Measurements from ENCODE around the gene CAMKK1. TPM values are rescaled to one million over a fixed set of nuclear protein-coding genes. Genes with fewer than 3 reads are reported as not detected.

CAMKK1 gene
- total RNA-seq, 4 donors from 2014 or later, result 0.44 to 5.1 (median 2.1) TPM

DNA sequence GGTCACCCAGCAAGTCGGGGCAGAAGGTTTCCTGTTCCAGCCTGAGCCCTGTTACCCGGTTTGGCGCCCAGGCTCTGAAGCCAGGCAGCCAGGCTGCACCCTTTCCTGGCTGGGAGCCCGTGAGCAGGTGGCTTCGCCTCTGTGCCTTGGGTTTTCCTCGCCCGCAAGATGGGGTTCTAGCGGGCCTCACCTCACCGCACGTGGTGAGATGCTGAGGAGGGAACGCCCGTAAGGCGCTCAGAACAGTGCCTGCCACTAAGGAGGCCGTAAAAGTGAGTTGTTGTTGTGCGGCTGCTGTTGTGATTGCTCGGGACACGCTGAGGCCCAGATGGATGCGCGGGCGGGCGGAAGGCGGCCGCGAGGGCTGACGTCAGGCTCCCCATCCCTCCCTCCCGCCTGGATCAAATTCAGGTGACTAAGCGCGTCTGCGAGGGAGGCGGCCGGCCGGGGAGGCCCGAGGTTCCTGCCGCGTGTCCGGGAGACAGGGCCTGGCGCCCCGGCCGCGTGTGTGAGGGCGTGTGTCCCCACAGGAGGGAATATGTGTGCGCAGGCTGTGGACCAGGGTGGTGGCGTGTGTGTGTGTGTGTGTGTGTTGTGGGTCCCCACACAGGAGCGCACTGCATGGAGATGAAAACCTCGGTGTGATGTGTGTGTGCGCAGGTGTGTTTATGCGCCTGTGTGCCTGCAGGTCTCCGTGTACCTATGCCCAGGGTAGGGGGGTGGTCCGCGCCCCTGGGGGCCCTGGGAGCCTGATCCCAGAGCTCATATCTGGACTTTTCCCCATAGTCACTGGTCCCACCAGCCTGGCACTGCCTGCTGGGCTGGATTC is 4.3 kb downstream of the CAMKK1 start:
- intact Hi-C loops (cut with DNase I; ENCODE audit: low total_unique reads), result no loop called here
- no peaks in the 10 kb centered on the region for H3K36me3 ChIP-seq
- no peaks in the 10 kb centered on the region for H3K27me3 ChIP-seq
- in situ Hi-C loops (cut with MboI; ENCODE audit: low sequenced_read_pairs in 4 of 4), result no loop called here
- H3K4me1 ChIP-seq, result peaks cover 17 to 23% of the 10 kb centered on the region in 2 donors
- peak; percentile 53 to 67 for TF ChIP-seq POLR2A (IDR thresholded peaks at IDR 0.05)
- TF ChIP-seq, protein P1, sequence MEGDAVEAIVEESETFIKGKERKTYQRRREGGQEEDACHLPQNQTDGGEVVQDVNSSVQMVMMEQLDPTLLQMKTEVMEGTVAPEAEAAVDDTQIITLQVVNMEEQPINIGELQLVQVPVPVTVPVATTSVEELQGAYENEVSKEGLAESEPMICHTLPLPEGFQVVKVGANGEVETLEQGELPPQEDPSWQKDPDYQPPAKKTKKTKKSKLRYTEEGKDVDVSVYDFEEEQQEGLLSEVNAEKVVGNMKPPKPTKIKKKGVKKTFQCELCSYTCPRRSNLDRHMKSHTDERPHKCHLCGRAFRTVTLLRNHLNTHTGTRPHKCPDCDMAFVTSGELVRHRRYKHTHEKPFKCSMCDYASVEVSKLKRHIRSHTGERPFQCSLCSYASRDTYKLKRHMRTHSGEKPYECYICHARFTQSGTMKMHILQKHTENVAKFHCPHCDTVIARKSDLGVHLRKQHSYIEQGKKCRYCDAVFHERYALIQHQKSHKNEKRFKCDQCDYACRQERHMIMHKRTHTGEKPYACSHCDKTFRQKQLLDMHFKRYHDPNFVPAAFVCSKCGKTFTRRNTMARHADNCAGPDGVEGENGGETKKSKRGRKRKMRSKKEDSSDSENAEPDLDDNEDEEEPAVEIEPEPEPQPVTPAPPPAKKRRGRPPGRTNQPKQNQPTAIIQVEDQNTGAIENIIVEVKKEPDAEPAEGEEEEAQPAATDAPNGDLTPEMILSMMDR (IDR thresholded peaks at IDR 0.05 in 4 of 5, conservative IDR thresholded peaks at IDR 0.05 in 1 of 5), result no peak
- H3K4me3 ChIP-seq, result peak overlapping the region in 3 of 4 donors; percentile 14 to 39 (median 28)
- ATAC-seq, result peak; percentile 41 to 49
- H3K9me3 ChIP-seq, result no peaks in the 10 kb centered on the region
- DNase-seq, result peak; percentile 76 to 80
- peak overlapping the region; percentile 81 to 85 (median 82) for H3K27ac ChIP-seq

DNA sequence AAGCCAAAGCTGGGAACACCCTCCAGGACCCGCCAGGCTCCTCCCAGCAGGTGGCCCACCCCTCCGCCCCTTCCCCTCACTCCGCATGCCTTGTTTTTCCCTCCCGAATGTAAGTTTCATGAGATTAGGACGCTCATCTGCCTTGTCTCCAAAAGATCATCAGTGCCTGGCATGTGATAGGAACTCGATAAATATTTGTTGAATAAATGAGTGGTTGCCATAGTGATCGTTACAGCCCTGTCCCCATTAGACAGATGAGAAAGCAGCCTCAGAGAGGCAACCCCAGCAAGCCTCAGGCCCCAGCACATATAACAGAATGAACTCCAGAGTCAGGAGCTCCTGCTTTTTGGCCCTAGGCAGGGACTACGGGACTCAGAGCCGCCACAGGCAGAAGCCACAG is 5.0 kb downstream of the CAMKK1 start:
- H3K27ac ChIP-seq, result peak overlapping the region; percentile 81 to 85 (median 82)
- H3K4me3 ChIP-seq, result peak overlapping the region in 1 of 4 donors; percentile 39
- in situ Hi-C loops (cut with MboI; ENCODE audit: low sequenced_read_pairs in 4 of 4) (no loop called here), intact Hi-C loops (cut with DNase I; ENCODE audit: low total_unique reads) (no loop called here)
- H3K36me3 ChIP-seq, result no peaks in the 10 kb centered on the region
- TF ChIP-seq, protein P1 (IDR thresholded peaks at IDR 0.05 in 4 of 5, conservative IDR thresholded peaks at IDR 0.05 in 1 of 5), result no peak
- no peak for TF ChIP-seq POLR2A (IDR thresholded peaks at IDR 0.05)
- DNase-seq (no peak), ATAC-seq (no peak)
- peaks cover 17 to 18% of the 10 kb centered on the region in 2 donors for H3K4me1 ChIP-seq
- no peaks in the 10 kb centered on the region for H3K27me3 ChIP-seq
- H3K9me3 ChIP-seq, result no peaks in the 10 kb centered on the region

DNA sequence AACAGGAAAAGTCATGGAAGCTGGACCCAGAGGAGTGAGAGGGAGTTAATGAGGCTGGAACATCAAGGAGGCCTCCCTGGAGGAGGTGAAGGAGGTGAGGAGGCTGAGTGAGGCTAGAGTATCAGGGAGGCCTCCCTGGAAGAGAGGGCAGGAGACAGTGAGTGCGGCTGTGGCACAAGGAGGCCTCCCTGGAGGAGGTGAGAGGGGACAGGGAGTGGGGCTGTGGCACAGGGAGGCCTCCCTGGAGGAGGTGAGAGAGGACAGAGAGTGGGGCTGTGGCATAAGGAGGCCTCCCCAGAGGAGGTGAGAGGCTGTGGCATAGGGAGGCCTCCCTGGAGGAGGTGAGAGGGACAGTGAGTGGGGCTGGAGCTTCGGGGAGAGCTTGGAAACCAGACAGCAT is 5.5 kb downstream of the CAMKK1 start:
- no peaks in the 10 kb centered on the region for H3K9me3 ChIP-seq
- H3K27ac ChIP-seq, result peak overlapping the region in 3 of 4 donors; percentile 81 to 85 (median 82)
- TF ChIP-seq, protein P1 (IDR thresholded peaks at IDR 0.05 in 4 of 5, conservative IDR thresholded peaks at IDR 0.05 in 1 of 5), result no peak
- TF ChIP-seq POLR2A (IDR thresholded peaks at IDR 0.05), result no peak
- H3K4me3 ChIP-seq, result no peak overlapping the region
- H3K27me3 ChIP-seq, result no peaks in the 10 kb centered on the region
- intact Hi-C loops (cut with DNase I; ENCODE audit: low total_unique reads), result no loop called here
- DNase-seq (no peak), ATAC-seq (no peak)
- in situ Hi-C loops (cut with MboI; ENCODE audit: low sequenced_read_pairs in 4 of 4), result no loop called here
- peaks cover 17 to 18% of the 10 kb centered on the region in 2 donors for H3K4me1 ChIP-seq
- no peaks in the 10 kb centered on the region for H3K36me3 ChIP-seq

DNA sequence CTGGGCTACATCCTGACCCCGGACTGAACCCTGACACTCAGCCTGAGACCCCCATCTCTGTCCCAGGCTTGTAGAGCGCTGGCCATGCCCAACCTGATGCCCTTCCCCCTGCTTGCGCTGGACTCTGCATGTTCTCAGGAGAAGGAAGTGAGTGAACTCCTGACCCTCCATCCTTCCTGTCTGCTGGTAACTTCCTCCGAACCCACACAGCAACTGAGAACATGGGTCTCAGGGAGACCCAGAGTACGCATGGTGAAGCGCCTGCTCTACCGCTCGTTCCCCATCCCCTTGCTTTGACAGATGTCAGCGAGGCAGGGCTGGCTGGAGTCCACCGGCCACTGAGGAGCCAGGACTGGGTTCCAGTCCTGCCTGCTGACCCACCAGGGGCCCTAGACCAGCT is 6.1 kb downstream of the CAMKK1 start:
- intact Hi-C loops (cut with DNase I; ENCODE audit: low total_unique reads) (no loop called here), in situ Hi-C loops (cut with MboI; ENCODE audit: low sequenced_read_pairs in 4 of 4) (no loop called here)
- H3K4me3 ChIP-seq, result no peak overlapping the region
- no peaks in the 10 kb centered on the region for H3K36me3 ChIP-seq
- TF ChIP-seq POLR2A (IDR thresholded peaks at IDR 0.05), result peak in 1 of 2 donors; percentile 15
- TF ChIP-seq, protein P1 (IDR thresholded peaks at IDR 0.05 in 4 of 5, conservative IDR thresholded peaks at IDR 0.05 in 1 of 5), result no peak
- H3K27ac ChIP-seq, result peak overlapping the region; percentile 35 to 82 (median 67)
- no peaks in the 10 kb centered on the region for H3K27me3 ChIP-seq
- ATAC-seq (no peak), DNase-seq (peak; percentile 15 to 33)
- no peaks in the 10 kb centered on the region for H3K9me3 ChIP-seq
- H3K4me1 ChIP-seq, result peaks cover 17 to 18% of the 10 kb centered on the region in 2 donors

All from gastrocnemius medialis (tissue), 4 donors.